Liver (tissue), 9 donors: ENCODE data around the gene CREBBP. TPM values are rescaled to one million over a fixed set of nuclear protein-coding genes. Genes with fewer than 3 reads are reported as not detected.

Source experiments
- DNase-seq: peaks from one replicate; pipeline ENCODE4 v3.0.0-alpha.2; 2017; ENCODE audit warnings: low spot score
- H3K27ac ChIP-seq, 2 donors: one replicate each; pipeline ENCODE4 v1.7.0; 2013; ENCODE audit warnings: inconsistent platforms in 2 of 2, low read length in 2 of 2, control low read depth in 1 of 2, low read depth in 1 of 2, mild to moderate bottlenecking in 1 of 2
- H3K27me3 ChIP-seq, 4 donors: one replicate each; pipeline versions ENCODE4 v1.6.1 to v1.7.0; 2013; ENCODE audit warnings: low read length in 3 of 4, inconsistent platforms in 1 of 4, mild to moderate bottlenecking in 1 of 4, moderate library complexity in 1 of 4; ENCODE audit not compliant: control insufficient read depth in 4 of 4, insufficient read depth in 4 of 4
- H3K36me3 ChIP-seq, 4 donors: one replicate each; pipeline versions ENCODE4 v1.6.1 to v1.7.0; 2013; ENCODE audit warnings: low read length in 3 of 4, mild to moderate bottlenecking in 3 of 4, low read depth in 1 of 4, moderate library complexity in 1 of 4; ENCODE audit not compliant: control insufficient read depth in 4 of 4, insufficient read depth in 3 of 4
- H3K4me1 ChIP-seq, 4 donors: one replicate each; pipeline versions ENCODE4 v1.6.1 to v1.7.0; 2013; ENCODE audit warnings: low read length in 3 of 4, mild to moderate bottlenecking in 3 of 4, moderate library complexity in 1 of 4; ENCODE audit not compliant: control insufficient read depth in 4 of 4, insufficient read depth in 4 of 4
- H3K4me3 ChIP-seq, 3 donors: one replicate each; pipeline versions ENCODE4 v1.6.1 to v1.7.0; 2013; ENCODE audit warnings: low read length in 3 of 3, control low read depth in 1 of 3, low read depth in 1 of 3, mild to moderate bottlenecking in 1 of 3
- H3K9ac ChIP-seq, 2 donors: one replicate each; pipeline ENCODE4 v1.7.0; 2013; ENCODE audit warnings: low read length in 2 of 2, mild to moderate bottlenecking in 2 of 2, moderate library complexity in 2 of 2, control low read depth in 1 of 2, low read depth in 1 of 2
- H3K9me3 ChIP-seq, 4 donors: one replicate each; pipeline versions ENCODE4 v1.6.1 to v1.7.0; 2013; ENCODE audit warnings: low read length in 3 of 4; ENCODE audit not compliant: control insufficient read depth in 4 of 4
- FOXA2 ChIP-seq: IDR thresholded peaks from 2 replicates; pipeline ENCODE4 v1.6.1; 2016; ENCODE audit warnings: antibody characterized with exemption
- HNF4A ChIP-seq, 2 donors: conservative IDR thresholded peaks; 2 replicates each; pipeline ENCODE4 v1.6.1; 2016; ENCODE audit warnings: antibody characterized with exemption in 2 of 2, mild to moderate bottlenecking in 2 of 2
- HNF4G ChIP-seq: IDR thresholded peaks from 2 replicates; pipeline ENCODE4 v1.6.1; 2016; ENCODE audit warnings: antibody characterized with exemption
- NR2F2 ChIP-seq: IDR thresholded peaks from 2 replicates; pipeline ENCODE4 v1.6.1; 2016; ENCODE audit warnings: antibody characterized with exemption
- RXRA ChIP-seq, 2 donors: IDR thresholded peaks; 2 replicates each; pipeline ENCODE4 v1.6.1; 2017 to 2018; ENCODE audit warnings: antibody characterized with exemption in 2 of 2, mild to moderate bottlenecking in 1 of 2
- WGBS: extraction: QIAGEN DNeasy Blood & Tissue Kit; methylation state at CpG from one replicate; pipeline ENCODE4 v1.1.7; 2013; 5-methylcytosine and 5-hydroxymethylcytosine counted together
- polyA plus RNA-seq, 2 donors: library from polyadenylated mRNA; stranded (reverse) in 1 of 2; unstranded in 1 of 2; fragments of 200-250 nt in 1 of 2; fragments of >200 nt in 1 of 2; fragmentation: Nextera tagmentation in 1 of 2; extraction: Ambion mirVana in 1 of 2; gene quantifications; one replicate each; pipeline versions ENCODE4 v1.2.1 to v1.2.3, GENCODE V29; 2013 to 2015
- total RNA-seq, 2 donors: library from RNA; depleted of rRNA; stranded (reverse); fragments of >200 nt; gene quantifications; one replicate each; pipeline ENCODE4 v1.2.3, GENCODE V29; 2014
- TF ChIP-seq, protein P1 (sequence below): IDR thresholded peaks from 2 replicates; pipeline ENCODE4 v1.6.1; 2016; ENCODE audit warnings: antibody characterized with exemption
- TF ChIP-seq, protein P2 (sequence below): IDR thresholded peaks from 2 replicates; pipeline ENCODE4 v1.6.1; 2016; ENCODE audit warnings: antibody characterized with exemption, mild to moderate bottlenecking
- TF ChIP-seq, protein P3 (sequence below): IDR thresholded peaks from 2 replicates; pipeline ENCODE4 v1.6.1; 2016; ENCODE audit warnings: antibody characterized with exemption
- donor health status: healthy.
- donor health status: healthy.
- donor health status: healthy.
- donor health status: healthy.
- donor health status: healthy.

Gene CREBBP
- total and polyA plus RNA-seq, 4 donors: 7.0 to 25.8 (median 19.5) TPM

DNA sequence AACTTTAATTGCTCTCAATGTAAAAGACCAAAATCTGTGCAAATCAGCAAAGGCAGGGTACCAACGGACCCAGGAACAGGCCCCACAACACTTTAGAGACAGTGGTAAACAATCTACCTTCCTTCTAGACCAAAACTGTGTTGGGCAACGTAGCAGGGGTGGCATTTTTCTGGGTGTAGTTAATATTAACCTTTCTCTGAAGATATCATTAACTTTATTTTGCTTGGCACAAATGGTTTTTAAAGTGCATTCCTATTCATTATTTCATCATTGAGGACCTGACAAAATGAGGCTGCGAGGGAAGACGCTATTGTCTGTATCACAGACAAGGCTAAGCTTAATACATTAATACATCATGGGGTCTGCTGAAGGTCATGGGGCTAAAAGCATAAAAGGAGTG, 125.3 kb downstream of the CREBBP start:
- Histone ChIP-seq H3K27me3 (no peaks in the 10 kb centered on the region), H3K27ac (peak overlapping the region in 1 of 2 donors; percentile 54), H3K36me3 (peaks cover 7 to 45% (median 28%) of the 10 kb centered on the region in 4 donors), H3K9me3 (no peaks in the 10 kb centered on the region), H3K4me1 (peaks cover 0 to 18% (median 12%) of the 10 kb centered on the region in 4 donors), H3K9ac (no peak overlapping the region), H3K4me3 (no peak overlapping the region)
- TF ChIP-seq FOXA2 (no peak), RXRA (IDR thresholded peaks at IDR 0.05) (peak in 1 of 2 donors; percentile 28), HNF4A (conservative IDR thresholded peaks at IDR 0.05) (peak in 1 of 2 donors; percentile 25)
- TF ChIP-seq, protein P1, sequence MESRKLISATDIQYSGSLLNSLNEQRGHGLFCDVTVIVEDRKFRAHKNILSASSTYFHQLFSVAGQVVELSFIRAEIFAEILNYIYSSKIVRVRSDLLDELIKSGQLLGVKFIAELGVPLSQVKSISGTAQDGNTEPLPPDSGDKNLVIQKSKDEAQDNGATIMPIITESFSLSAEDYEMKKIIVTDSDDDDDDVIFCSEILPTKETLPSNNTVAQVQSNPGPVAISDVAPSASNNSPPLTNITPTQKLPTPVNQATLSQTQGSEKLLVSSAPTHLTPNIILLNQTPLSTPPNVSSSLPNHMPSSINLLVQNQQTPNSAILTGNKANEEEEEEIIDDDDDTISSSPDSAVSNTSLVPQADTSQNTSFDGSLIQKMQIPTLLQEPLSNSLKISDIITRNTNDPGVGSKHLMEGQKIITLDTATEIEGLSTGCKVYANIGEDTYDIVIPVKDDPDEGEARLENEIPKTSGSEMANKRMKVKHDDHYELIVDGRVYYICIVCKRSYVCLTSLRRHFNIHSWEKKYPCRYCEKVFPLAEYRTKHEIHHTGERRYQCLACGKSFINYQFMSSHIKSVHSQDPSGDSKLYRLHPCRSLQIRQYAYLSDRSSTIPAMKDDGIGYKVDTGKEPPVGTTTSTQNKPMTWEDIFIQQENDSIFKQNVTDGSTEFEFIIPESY: no peak
- TF ChIP-seq, protein P2, sequence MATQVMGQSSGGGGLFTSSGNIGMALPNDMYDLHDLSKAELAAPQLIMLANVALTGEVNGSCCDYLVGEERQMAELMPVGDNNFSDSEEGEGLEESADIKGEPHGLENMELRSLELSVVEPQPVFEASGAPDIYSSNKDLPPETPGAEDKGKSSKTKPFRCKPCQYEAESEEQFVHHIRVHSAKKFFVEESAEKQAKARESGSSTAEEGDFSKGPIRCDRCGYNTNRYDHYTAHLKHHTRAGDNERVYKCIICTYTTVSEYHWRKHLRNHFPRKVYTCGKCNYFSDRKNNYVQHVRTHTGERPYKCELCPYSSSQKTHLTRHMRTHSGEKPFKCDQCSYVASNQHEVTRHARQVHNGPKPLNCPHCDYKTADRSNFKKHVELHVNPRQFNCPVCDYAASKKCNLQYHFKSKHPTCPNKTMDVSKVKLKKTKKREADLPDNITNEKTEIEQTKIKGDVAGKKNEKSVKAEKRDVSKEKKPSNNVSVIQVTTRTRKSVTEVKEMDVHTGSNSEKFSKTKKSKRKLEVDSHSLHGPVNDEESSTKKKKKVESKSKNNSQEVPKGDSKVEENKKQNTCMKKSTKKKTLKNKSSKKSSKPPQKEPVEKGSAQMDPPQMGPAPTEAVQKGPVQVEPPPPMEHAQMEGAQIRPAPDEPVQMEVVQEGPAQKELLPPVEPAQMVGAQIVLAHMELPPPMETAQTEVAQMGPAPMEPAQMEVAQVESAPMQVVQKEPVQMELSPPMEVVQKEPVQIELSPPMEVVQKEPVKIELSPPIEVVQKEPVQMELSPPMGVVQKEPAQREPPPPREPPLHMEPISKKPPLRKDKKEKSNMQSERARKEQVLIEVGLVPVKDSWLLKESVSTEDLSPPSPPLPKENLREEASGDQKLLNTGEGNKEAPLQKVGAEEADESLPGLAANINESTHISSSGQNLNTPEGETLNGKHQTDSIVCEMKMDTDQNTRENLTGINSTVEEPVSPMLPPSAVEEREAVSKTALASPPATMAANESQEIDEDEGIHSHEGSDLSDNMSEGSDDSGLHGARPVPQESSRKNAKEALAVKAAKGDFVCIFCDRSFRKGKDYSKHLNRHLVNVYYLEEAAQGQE: no peak
- no peak for DNase-seq
- 54% methylated on average over 4 of the region's 4 CpGs for WGBS

DNA sequence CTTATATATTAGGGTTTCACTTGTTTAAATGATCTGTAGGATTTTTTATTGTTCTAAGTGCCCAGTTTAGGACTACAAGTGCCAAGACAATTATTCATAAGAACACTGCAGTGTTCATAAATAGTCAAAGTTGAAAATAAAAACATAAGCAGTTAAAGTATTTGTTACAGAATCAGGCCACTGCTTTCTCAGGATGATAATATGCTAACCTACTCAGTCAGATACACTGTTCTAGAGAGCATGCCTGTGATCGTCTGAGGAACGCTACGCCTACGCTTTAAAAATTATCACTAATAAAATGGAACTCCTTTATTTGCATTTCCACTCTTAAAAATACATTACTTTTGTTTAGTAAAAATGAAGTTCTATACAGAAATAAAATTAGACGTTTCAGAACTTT, 125.7 kb downstream of the CREBBP start:
- WGBS: 91% methylated on average over 5 of the region's 5 CpGs
- Histone ChIP-seq H3K4me1 (peaks cover 0 to 18% (median 12%) of the 10 kb centered on the region in 4 donors), H3K9ac (no peak overlapping the region), H3K27me3 (no peaks in the 10 kb centered on the region), H3K27ac (peak overlapping the region in 1 of 2 donors; percentile 14), H3K36me3 (peaks cover 6 to 44% (median 28%) of the 10 kb centered on the region in 4 donors), H3K9me3 (no peaks in the 10 kb centered on the region), H3K4me3 (no peak overlapping the region)
- DNase-seq: no peak
- TF ChIP-seq RXRA (IDR thresholded peaks at IDR 0.05): no peak
- TF ChIP-seq, protein P2: no peak
- no peak for TF ChIP-seq HNF4G
- TF ChIP-seq, protein P1: no peak
- TF ChIP-seq NR2F2: no peak
- TF ChIP-seq, protein P3, sequence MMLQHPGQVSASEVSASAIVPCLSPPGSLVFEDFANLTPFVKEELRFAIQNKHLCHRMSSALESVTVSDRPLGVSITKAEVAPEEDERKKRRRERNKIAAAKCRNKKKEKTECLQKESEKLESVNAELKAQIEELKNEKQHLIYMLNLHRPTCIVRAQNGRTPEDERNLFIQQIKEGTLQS: no peak
- no peak for TF ChIP-seq FOXA2
